Suprapubic skin (tissue), 3 donors: ENCODE measurements around the gene SEC24D.
"Not testable (repeated sequence)": the region's sequence is repeated elsewhere in the genome, so short reads cannot be mapped to it uniquely, and the experiment has no call there.

Experiments used
- CTCF ChIP-seq, 2 donors: fragments of 200-600 bp in 1 of 2; fragments of 450-650 bp in 1 of 2; sonication (generic) in 1 of 2; IDR thresholded peaks; one replicate each; pipeline ENCODE4 v1.5.1; 2016 to 2019; ENCODE audit warnings: antibody characterized with exemption in 2 of 2, mild to moderate bottlenecking in 1 of 2, moderate library complexity in 1 of 2
- POLR2A ChIP-seq, 2 donors: fragments of 450-650 bp; IDR thresholded peaks; one replicate each; pipeline ENCODE4 v1.6.1; 2017; ENCODE audit warnings: antibody characterized with exemption in 2 of 2, mild to moderate bottlenecking in 2 of 2, moderate library complexity in 2 of 2

- not testable (repeated sequence) for TF ChIP-seq CTCF, POLR2A (IDR thresholded peaks at IDR 0.05)
These were observed 42.6 kb upstream of the SEC24D start for GRCh38 chr4:118878507-118878906.
